K562 (cell line): ENCODE measurements around the gene FOXR1. TPM values are rescaled to one million over a fixed set of nuclear protein-coding genes. Genes with fewer than 3 reads are reported as not detected.

Source experiments
- ETV1 ChIP-seq: fragments of 450-650 bp; conservative IDR thresholded peaks from 2 replicates; pipeline ENCODE4 v1.6.1; 2016; ENCODE audit warnings: missing genetic modification characterization, control low read depth, low read depth, missing compliant biosample characterization
- GABPB1 ChIP-seq: sonication (generic); formaldehyde crosslinking; IDR thresholded peaks from 2 replicates; pipeline ENCODE4 v1.8.0; 2022; ENCODE audit warnings: mild to moderate bottlenecking, missing genetic modification reagents
- GTF2A2 ChIP-seq: IDR thresholded peaks from 2 replicates; pipeline ENCODE4 v1.6.1; 2016; ENCODE audit warnings: mild to moderate bottlenecking, missing genetic modification characterization, missing compliant biosample characterization
- HNRNPL ChIP-seq: fragments of 200-400 bp; formaldehyde crosslinking; IDR thresholded peaks from 2 replicates; pipeline ENCODE4 v1.6.1; 2017; ENCODE audit warnings: low read depth, mild to moderate bottlenecking, low read length
- IFI16 ChIP-seq: fragments of 250-450 bp; sonication (Bioruptor Pico); IDR thresholded peaks from 2 replicates; pipeline ENCODE4 v2.1.2; 2022; ENCODE audit warnings: mild to moderate bottlenecking, inconsistent platforms
- MAFG ChIP-seq: fragments of 450-650 bp; conservative IDR thresholded peaks from 2 replicates; pipeline ENCODE4 v1.6.1; 2016; ENCODE audit warnings: missing genetic modification characterization, missing compliant biosample characterization
- NBN ChIP-seq: fragments of 450-650 bp; IDR thresholded peaks from 2 replicates; pipeline ENCODE4 v1.6.1; 2016; ENCODE audit warnings: low read depth, mild to moderate bottlenecking
- NCOA4 ChIP-seq: fragments of 450-650 bp; IDR thresholded peaks from 2 replicates; pipeline ENCODE4 v1.6.1; 2018; ENCODE audit warnings: mild to moderate bottlenecking; ENCODE audit not compliant: partially characterized antibody
- POLR2AphosphoS5 ChIP-seq: IDR thresholded peaks from 2 replicates; pipeline ENCODE4 v1.6.1; 2011; ENCODE audit warnings: mild to moderate bottlenecking, low read depth, low read length, moderate library complexity; ENCODE audit not compliant: control insufficient read depth, insufficient read depth
- RHOXF2B ChIP-seq: fragments of 250-450 bp; sonication (Bioruptor Pico); conservative IDR thresholded peaks from 2 replicates; pipeline ENCODE4 v1.5.1; 2021
- SMARCB1 ChIP-seq: IDR thresholded peaks from 2 replicates; pipeline ENCODE4 v1.6.1; 2011; ENCODE audit warnings: improper control_type of control experiment, low read depth; ENCODE audit not compliant: insufficient read length
- TAF1 ChIP-seq: IDR thresholded peaks from 2 replicates; pipeline ENCODE4 v1.6.1; 2011; ENCODE audit warnings: mild to moderate bottlenecking, low read length, moderate library complexity; ENCODE audit not compliant: insufficient read depth, control insufficient read depth, severe bottlenecking; ENCODE audit errors: extremely low read depth
- THRB ChIP-seq: fragments of 450-650 bp; formaldehyde crosslinking; conservative IDR thresholded peaks from 2 replicates; pipeline ENCODE4 v1.4.0; 2022; ENCODE audit warnings: mild to moderate bottlenecking, missing genetic modification characterization
- ZNF212 ChIP-seq: fragments of 450-650 bp; formaldehyde crosslinking; IDR thresholded peaks from 2 replicates; pipeline ENCODE4 v1.4.0; 2020; ENCODE audit warnings: mild to moderate bottlenecking
- ZNF778 ChIP-seq: fragments of 450-650 bp; formaldehyde crosslinking; IDR thresholded peaks from 2 replicates; pipeline ENCODE4 v1.4.0; 2020; ENCODE audit warnings: mild to moderate bottlenecking, moderate library complexity
- polyA plus RNA-seq, 8 experiments: library from polyadenylated mRNA; depleted of rRNA in 4 of 8; stranded (reverse) in 5 of 8; unstranded in 3 of 8; fragments of >200 nt; fragmentation: Nextera tagmentation in 2 of 8; fragmentation: Illumina TruSeq in 1 of 8; extraction: Ambion mirVana in 2 of 8; extraction: Trizol in 1 of 8; gene quantifications; 2 replicates each; pipeline versions ENCODE4 v1.2.1 to v1.2.3, GENCODE V29; 2011 to 2014; ENCODE audit warnings: inconsistent platforms in 1 of 8, missing spikeins in 1 of 8
- total RNA-seq, 7 experiments: library from RNA; depleted of rRNA in 6 of 7; stranded (reverse); fragments of >200 nt in 6 of 7; fragmentation: Illumina TruSeq in 2 of 7; extraction: Trizol in 2 of 7; gene quantifications; 2 replicates each; pipeline versions ENCODE4 v1.2.1 to v1.2.3, GENCODE V29; 2011 to 2021; ENCODE audit warnings: low replicate concordance in 1 of 7
- TF ChIP-seq, protein P1 (sequence below): sonication (generic); formaldehyde crosslinking; IDR thresholded peaks from 2 replicates; pipeline ENCODE4 v1.8.0; 2023; ENCODE audit warnings: mild to moderate bottlenecking, missing genetic modification reagents
- TF ChIP-seq, protein P2 (sequence below), 2 experiments: fragments of 450-650 bp in 1 of 2; IDR thresholded peaks; 2 replicates each; pipeline ENCODE4 v1.6.1; 2011 to 2017; ENCODE audit warnings: low read depth in 2 of 2, antibody characterized with exemption in 1 of 2, borderline replicate concordance in 1 of 2, low read length in 1 of 2, mild to moderate bottlenecking in 1 of 2, mixed read lengths in 1 of 2; ENCODE audit not compliant: control insufficient read depth in 1 of 2
- TF ChIP-seq, protein P3 (sequence below): fragments of 450-650 bp; IDR thresholded peaks from 2 replicates; pipeline ENCODE4 v1.6.1; 2014; ENCODE audit warnings: low read depth, mild to moderate bottlenecking, moderate library complexity, borderline replicate concordance

FOXR1 gene
- total and polyA plus RNA-seq, 9 of the 15 experiments (the other 6 are each of a cell fraction or from before 2014, with no cell fraction given): not detected

DNA sequence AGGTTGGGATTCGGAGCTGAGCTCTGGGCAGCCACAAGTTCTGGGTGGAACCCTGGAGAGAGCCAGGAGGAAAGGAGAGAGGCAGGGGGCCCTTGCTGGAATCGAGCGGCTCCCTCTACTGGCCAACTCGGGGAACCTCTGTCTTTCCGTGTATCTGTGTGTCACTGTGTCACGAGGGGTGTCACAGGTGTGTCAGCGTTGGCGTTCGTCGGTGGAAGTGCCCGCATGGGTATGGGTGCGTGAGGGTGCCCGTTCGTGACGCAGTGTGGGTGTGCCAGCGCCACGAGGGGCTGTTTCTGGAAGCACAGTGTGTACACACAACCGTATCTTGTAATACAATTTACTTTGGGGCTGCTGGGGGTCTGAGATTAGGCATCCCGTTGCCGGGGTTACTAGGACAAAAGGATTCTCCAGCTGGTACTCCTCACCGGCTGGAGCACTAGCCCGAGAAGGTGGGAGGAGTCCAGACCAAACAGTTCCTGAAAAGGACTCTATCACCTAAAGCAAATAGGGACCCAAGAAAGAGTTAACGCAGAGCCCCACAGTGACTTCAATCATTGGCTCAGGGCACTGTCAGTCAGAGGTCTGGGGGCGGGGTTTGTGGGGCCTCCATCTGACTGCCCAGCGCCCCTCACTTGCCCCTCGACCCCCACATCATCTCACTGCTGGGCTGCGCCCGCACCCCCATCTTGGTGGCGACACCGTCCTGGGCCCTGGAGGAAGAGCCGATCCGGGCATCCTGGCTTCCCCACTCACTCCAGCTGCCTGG, 43.3 kb upstream of the FOXR1 start (continued):
- TF ChIP-seq, protein P1, sequence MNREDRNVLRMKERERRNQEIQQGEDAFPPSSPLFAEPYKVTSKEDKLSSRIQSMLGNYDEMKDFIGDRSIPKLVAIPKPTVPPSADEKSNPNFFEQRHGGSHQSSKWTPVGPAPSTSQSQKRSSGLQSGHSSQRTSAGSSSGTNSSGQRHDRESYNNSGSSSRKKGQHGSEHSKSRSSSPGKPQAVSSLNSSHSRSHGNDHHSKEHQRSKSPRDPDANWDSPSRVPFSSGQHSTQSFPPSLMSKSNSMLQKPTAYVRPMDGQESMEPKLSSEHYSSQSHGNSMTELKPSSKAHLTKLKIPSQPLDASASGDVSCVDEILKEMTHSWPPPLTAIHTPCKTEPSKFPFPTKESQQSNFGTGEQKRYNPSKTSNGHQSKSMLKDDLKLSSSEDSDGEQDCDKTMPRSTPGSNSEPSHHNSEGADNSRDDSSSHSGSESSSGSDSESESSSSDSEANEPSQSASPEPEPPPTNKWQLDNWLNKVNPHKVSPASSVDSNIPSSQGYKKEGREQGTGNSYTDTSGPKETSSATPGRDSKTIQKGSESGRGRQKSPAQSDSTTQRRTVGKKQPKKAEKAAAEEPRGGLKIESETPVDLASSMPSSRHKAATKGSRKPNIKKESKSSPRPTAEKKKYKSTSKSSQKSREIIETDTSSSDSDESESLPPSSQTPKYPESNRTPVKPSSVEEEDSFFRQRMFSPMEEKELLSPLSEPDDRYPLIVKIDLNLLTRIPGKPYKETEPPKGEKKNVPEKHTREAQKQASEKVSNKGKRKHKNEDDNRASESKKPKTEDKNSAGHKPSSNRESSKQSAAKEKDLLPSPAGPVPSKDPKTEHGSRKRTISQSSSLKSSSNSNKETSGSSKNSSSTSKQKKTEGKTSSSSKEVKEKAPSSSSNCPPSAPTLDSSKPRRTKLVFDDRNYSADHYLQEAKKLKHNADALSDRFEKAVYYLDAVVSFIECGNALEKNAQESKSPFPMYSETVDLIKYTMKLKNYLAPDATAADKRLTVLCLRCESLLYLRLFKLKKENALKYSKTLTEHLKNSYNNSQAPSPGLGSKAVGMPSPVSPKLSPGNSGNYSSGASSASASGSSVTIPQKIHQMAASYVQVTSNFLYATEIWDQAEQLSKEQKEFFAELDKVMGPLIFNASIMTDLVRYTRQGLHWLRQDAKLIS (CRISPR knock-in tag): no peak
- no peak for TF ChIP-seq POLR2AphosphoS5
- TF ChIP-seq ZNF778 (CRISPR knock-in tag): no peak
- TF ChIP-seq, protein P2, sequence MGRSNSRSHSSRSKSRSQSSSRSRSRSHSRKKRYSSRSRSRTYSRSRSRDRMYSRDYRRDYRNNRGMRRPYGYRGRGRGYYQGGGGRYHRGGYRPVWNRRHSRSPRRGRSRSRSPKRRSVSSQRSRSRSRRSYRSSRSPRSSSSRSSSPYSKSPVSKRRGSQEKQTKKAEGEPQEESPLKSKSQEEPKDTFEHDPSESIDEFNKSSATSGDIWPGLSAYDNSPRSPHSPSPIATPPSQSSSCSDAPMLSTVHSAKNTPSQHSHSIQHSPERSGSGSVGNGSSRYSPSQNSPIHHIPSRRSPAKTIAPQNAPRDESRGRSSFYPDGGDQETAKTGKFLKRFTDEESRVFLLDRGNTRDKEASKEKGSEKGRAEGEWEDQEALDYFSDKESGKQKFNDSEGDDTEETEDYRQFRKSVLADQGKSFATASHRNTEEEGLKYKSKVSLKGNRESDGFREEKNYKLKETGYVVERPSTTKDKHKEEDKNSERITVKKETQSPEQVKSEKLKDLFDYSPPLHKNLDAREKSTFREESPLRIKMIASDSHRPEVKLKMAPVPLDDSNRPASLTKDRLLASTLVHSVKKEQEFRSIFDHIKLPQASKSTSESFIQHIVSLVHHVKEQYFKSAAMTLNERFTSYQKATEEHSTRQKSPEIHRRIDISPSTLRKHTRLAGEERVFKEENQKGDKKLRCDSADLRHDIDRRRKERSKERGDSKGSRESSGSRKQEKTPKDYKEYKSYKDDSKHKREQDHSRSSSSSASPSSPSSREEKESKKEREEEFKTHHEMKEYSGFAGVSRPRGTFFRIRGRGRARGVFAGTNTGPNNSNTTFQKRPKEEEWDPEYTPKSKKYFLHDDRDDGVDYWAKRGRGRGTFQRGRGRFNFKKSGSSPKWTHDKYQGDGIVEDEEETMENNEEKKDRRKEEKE (IDR thresholded peaks at IDR 0.05; ENCODE audit: borderline replicate concordance in 1 of 2, control insufficient read depth in 1 of 2, low read depth in 2 of 2, low read length in 1 of 2): no peak
- no peak for TF ChIP-seq MAFG (tag)
- TF ChIP-seq ETV1 (tag): peak; percentile 32; the same call in 1 of the 2 replicates
- TF ChIP-seq GABPB1 (CRISPR knock-in tag): no peak
- TF ChIP-seq, protein P3, sequence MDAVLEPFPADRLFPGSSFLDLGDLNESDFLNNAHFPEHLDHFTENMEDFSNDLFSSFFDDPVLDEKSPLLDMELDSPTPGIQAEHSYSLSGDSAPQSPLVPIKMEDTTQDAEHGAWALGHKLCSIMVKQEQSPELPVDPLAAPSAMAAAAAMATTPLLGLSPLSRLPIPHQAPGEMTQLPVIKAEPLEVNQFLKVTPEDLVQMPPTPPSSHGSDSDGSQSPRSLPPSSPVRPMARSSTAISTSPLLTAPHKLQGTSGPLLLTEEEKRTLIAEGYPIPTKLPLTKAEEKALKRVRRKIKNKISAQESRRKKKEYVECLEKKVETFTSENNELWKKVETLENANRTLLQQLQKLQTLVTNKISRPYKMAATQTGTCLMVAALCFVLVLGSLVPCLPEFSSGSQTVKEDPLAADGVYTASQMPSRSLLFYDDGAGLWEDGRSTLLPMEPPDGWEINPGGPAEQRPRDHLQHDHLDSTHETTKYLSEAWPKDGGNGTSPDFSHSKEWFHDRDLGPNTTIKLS: peak; percentile 74
- no peak for TF ChIP-seq NCOA4
- TF ChIP-seq NBN: no peak
- no peak for TF ChIP-seq TAF1
- no peak for TF ChIP-seq SMARCB1
- TF ChIP-seq RHOXF2B (CRISPR knock-in tag): no peak
- no peak for TF ChIP-seq IFI16
- TF ChIP-seq GTF2A2: no peak
- TF ChIP-seq THRB (CRISPR knock-in tag): no peak
- no peak for TF ChIP-seq HNRNPL
- TF ChIP-seq ZNF212 (CRISPR knock-in tag): no peak
